HL-60/S4 treated with phorbol 12-myristate 13-acetate at 8.2 ng/mL for 4 days and 3 days (cell line): Measurements from ENCODE around the gene ARSG.
"Not testable (repeated sequence)": the region's sequence is repeated elsewhere in the genome, so short reads cannot be mapped to it uniquely, and the experiment has no call there.

Experiments used
- in situ Hi-C: fragments of 300-500 bp; cut with MboI; formaldehyde crosslinking; loops from 2 replicates; pipeline ENCODE4 v1.15.0; 2022; ENCODE audit warnings: low sequenced_read_pairs

ARSG gene

DNA sequence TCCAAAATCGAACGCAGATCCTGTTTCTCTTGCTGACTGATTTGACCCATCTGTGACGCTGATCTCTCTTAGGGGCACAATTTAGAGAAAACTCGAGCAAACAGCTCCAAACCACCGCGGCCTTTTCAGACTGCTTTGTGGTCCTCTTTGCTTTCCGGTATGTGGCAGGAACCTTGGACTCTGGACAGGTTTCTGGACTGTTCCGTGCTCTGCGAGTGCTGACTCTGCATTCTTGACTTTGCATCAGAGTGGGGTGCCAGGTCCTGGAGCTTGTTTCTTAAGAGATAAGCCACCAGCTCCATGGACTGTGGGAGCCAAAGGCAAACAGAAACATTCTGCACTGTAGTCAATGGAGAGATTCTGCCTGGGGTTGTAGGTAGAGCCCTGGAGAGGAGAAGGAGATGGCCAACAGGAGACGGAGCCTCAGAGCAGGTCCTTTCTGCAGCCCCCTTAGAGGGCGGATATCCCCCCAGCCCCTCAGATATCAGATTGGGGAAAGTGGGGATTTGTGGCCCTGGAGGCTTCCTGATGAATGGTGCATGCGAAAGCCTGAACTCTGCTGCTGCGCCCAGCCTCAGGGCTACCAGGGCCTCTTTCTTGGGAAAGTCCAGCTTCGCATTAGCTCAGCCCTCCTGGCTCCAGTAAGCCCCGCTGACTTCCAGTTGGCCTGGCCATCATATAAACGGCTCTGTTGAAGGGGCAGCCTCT is 100.4 kb downstream of the ARSG start:
- in situ Hi-C loops = no loop called here

DNA sequence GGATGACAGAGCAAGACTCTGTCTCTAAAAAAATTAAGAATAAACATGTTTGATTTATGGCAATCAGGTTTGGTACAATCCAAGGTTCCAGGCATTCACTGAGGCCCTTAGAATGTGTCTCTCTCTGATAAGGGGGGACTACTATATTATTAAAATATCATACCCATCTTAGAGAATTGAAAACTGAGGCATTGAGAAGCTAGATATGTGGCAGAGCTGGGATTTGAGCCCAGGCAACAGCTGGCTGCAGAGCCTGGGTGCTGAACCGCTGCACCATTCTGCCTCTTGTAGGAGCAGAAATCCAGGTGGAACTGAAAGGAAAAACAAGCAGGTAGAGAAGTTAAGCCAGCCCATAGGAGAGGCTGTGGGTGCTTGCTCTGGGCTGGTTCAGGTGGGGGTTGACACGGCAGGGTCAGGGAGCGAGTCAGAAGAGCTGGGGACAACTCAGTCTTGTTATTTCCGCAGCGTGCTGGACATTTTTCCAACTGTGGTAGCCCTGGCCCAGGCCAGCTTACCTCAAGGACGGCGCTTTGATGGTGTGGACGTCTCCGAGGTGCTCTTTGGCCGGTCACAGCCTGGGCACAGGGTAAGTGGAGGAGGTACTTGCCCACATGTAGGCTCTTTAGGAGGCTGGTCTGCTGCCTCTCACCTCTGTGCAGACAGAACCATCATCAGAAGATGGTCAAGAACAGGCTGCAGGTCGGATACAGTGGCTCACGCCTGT is 103.5 kb downstream of the ARSG start:
- in situ Hi-C loops = no loop called here

DNA sequence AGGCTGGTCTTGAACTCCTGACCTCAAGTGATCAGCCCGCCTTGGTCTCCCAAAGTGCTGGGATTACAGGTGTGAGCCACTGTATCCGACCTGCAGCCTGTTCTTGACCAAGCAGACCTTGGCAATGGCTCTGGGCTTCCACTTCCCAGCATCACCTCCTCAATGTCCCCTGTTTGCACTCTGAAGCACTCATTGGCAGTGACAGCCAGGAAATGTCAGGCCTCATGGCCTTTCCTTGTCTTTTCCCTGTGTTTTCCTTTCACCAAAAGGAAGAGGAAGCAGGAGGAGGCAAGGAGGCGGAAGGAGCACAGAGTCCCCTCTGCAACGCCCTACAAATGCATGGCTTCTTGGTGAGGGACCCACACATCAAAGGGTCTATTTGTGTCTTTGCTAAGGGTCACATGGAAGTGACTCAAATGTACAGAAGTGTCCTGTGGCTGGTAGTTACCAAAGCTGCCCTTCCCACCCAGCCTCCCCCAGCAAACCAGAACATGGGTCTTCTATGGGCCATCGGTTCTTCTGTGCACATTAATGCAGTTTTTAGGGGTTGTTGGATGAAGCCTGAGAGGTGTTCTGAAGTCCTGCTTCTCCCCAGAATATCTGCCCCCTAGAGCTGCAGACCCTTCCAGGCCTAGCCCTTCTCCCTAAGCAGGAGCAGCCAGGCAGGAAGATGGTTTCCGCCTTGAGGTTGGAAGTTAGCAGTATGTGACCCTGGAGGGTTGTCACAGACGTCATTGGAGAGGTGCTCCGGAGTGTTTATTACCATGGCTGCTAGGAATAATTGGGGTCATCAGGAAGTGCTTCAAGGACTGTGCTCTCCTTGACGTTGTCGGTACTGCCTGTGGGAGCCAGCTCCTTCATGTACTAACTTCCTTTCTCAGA is 105.2 kb downstream of the ARSG start:
- in situ Hi-C loops = no loop called here

DNA sequence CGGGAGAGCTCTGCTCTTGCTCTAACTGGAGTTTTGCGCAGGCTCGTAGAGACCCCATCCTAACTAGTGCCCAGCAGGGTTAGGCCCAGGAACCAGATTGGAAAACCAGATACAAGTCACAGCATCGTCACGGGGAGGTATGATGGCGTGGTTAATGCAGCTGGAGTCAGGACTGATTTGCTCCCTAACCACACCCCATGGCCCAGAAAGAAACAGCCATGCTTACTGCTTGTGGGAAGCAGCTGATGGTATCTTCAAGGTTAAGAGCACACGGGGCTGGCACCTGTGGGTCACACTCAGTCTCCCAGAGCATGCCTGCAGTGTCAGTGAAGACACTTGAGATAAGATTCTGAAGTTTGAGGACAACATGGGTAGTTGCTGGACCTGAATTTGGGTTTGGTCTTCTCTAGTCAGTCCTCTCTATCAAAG is 105.8 kb downstream of the ARSG start:
- in situ Hi-C loops = no loop called here

DNA sequence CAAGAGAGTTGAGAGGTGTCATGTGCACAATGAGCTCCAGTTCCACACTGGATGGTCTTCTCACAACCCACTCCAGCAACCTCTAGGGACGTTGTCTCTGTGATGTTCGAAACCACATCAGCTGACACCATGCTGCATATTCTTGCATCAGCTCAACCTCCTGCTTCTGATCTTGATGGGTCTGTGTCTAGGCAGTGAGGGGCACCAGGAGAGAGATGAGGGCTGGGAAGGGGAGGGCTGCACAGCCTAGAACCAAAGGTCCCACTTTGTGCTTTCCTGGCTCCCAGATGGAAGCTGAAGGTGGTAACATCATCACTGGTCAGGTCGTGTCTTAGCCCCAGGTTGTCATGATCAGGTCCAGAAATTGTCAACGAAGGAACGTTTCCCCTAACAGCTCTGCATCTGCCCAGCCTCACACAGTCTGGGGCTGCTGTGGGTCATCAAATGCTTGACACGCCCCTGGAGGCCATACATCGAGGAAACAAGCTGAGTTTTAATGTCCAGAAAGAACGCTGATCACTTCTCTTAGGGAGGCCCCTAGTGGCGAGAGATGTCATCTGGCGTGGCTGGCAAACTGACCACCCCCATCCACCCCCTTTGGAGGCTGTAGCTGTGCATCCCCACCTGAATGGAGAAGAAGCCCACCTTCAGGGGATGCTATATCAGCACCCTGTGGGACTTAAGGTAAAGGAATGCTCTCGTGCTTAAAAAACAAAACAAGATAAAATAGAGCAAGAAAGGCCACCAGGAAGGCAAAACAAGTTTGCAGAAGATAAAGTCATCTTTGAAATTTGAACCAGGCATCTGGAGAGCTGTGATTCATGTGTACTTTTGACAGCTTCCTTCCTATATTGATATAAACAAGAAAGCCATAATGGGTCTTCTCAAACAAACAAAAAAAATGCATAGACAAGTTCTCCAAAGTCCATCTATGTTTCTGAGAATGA is 107.7 kb downstream of the ARSG start:
- in situ Hi-C loops = no loop called here

DNA sequence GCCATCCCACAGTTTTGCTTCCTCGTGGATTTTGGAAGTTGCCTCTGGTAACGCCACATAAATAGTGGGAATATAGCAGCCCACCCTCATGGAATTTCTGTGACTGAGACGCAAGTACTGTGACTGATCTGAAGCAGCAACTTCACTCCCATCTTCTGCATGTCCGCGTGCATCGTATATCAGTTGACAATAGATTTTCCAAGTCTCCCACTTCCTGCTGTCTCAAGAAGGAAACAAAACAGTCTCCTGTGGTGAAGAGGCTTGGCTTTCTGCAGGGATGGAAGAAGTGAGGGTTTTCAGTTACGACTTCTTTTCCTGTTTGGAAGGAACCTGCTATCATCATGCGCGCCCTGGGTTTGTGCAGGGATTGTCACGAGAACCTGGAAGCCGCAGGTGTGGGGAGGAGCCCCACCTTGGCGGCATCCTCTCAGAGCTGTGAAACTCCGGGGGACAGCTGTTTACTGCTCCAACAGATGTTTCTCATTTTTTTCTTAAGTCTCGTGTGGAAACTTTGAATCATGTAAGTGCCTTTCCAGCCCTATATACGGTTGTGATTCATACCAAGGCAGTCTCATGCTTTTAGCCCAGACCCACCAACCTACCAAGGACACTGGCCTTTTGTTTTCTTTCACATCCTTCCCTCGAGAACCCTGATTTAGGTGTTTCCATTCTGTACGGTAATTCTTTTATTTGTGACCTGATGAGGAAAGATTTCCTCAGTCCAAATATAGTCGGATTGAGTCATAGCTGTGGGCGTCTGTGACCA is 108.5 kb downstream of the ARSG start:
- in situ Hi-C loops = no loop called here

DNA sequence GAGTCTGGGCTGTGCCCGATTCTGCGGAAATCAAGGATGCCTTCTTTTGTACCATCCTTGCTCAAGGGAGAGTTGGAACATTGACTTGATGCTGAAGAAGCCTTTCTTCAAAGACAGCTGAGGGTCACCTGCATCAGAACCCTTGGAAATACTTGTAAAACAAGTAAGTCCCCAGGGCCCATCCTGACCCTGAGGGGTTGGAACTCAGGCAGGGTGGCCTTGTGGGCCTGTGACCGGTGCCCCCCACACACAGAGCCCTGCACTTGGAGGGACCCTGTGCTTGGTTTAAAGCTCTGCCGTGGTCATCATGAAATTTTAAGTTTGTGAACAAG is 109.1 kb downstream of the ARSG start:
- in situ Hi-C loops = no loop called here

DNA sequence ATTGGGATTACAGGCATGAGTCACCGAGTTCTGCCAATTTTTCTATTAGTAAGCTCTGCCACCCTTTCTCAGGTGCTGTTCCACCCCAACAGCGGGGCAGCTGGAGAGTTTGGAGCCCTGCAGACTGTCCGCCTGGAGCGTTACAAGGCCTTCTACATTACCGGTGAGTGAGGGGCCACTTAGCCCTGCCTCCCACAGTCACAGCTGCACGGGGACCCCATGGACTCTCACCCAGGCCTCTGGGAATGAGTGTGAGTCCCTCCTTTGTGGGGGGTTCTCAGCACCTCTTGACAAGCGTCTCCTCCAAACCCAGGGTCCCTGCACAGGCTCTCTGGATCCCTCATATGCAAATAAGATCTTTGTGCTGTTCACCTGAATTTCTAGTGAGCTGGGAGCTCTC is 110.0 kb downstream of the ARSG start:
- in situ Hi-C loops = no loop called here

DNA sequence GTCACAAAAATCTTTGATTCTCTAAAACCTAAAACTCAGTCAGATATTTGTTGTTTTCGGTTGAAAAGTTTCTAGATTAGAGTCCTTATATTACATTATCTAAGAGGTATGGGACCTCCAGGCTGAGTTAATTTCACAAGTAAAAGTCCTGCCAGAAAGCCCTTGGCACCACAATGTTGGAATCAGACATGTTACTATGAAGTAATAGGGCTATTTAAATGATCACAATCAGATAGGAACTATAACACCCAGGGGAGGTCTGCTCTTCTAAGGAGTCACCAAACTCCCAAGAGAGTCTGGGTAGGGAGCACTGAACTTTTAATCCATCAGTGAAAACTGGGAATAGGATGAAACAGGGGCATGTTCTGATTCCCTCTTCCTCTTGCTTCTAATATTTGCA is 111.8 kb downstream of the ARSG start:
- in situ Hi-C loops = no loop called here

DNA sequence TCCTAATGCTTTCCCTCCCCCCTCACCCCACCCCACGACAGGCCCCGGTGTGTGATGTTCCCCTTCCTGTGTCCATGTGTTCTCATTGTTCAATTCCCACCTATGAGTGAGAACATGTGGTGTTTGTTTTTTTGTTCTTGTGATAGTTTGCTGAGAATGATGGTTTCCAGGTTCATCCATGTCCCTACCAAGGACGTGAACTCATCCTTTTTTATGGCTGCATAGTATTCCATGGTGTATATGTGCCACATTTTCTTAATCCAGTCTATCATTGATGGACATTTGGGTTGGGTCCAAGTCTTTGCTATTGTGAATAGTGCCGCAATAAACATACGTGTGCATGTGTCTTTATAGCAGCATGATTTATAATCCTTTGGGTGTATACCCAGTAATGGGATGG is 112.5 kb downstream of the ARSG start:
- in situ Hi-C loops = not testable (repeated sequence)

DNA sequence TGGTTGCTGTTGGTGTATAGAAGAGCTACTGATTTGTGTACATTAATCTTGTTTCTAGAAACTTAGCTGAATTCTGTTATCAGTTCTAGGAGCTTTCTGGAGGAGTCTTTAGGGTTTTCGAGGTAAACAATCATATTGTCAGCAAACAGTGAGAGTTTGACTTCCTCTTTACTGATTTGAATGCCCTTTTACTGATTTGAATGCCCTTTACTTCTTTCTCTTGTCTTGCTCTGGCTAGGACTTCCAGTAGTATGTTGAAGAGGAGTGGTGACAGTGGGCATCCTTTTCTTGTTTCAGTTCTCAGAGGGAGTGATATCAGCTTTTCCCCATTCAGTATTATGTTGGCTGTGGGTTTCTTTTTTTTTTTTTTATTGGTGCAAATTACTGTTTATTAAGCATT is 116.4 kb downstream of the ARSG start:
- in situ Hi-C loops = not testable (repeated sequence)

DNA sequence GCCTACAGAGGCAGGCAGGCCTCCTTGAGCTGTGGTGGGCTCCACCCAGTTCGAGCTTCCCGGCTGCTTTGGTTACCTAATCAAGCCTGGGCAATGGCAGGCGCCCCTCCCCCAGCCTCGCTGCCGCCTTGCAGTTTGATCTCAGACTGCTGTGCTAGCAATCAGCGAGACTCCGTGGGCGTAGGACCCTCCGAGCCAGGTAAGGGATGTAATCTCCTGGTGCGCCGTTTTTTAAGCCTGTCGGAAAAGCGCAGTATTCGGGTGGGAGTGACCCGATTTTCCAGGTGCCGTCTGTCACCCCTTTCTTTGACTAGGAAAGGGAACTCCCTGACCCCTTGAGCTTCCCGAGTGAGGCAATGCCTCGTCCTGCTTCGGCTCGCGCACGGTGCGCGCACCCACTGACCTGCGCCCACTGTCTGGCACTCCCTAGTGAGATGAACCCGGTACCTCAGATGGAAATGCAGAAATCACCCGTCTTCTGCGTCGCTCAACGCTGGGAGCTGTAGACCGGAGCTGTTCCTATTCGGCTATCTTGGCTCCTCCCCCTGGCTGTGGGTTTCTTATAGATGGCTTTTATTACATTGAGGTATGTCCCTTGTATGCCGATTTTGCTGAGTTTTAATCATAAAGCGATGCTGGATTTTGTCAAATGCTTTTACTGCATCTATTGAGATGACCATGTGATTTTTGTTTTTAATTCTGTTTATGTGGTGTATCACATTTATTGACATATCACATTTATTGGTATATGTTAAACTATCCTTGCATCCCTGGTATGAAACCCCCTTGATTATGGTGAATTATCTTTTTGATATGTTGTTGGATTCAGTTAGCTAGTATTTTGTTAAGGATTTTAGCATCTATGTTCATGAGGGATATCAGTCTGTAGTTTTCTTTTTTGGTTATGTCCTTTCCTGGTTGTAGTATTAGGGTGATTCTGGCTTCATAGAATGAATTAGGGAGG is 122.6 kb downstream of the ARSG start:
- in situ Hi-C loops = not testable (repeated sequence)

DNA sequence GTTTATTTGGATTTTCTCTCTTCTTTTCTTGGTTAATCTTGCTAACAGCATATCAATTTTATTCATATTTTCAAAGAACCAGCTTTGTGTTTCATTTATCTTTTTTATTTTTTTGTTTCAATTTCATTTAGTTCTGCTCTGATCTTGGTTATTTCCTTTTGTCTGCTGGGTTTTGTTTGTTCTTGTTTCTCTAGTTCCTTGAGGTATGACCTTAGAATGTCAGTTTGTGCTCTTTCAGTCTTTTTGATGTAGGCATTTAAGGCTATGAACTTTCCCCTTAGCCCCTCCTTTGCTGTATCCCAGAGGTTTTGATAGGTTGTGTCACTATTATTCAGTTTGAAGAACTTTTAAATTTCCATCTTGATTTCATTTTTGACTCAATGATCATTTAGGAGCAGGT is 123.6 kb downstream of the ARSG start:
- in situ Hi-C loops = not testable (repeated sequence)

DNA sequence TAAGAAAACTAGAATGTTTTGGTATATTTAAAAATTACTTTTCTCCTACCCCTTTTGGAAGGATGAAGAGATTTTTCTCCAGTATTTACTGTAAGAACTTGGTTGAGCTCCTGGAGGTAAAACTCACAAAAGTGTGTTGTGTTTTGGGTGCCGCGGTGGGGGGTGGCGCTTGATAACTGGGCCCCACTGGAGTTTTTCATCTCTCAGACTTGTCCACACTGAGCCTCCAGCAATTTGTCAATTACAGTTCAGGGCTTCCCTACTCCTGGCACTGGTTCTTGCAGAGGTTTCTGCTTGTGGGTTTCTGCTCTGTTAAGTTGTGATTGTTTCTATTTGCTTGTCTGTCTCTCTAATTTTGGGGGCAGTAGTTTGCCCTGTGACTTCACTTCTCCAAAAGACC is 126.0 kb downstream of the ARSG start:
- in situ Hi-C loops = no loop called here

DNA sequence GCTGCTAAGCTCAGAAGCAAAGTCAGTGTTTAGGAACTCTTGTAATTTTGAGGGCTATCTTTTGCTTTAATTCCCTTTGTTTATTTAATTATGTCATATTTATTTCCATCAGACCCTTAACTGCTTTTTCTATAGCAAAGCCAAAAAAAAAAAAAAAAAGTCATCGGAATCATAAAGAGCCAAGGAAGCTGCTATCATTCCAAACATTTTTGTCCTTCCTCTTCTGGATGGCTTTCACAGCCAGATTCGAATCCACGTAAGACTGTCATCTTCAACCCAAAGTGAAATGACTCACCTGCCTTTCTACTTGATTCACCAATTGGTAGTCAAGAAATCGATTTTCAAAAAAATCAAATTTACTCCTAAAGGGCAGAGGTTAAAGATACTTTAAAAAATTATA is 127.6 kb downstream of the ARSG start:
- in situ Hi-C loops = no loop called here

DNA sequence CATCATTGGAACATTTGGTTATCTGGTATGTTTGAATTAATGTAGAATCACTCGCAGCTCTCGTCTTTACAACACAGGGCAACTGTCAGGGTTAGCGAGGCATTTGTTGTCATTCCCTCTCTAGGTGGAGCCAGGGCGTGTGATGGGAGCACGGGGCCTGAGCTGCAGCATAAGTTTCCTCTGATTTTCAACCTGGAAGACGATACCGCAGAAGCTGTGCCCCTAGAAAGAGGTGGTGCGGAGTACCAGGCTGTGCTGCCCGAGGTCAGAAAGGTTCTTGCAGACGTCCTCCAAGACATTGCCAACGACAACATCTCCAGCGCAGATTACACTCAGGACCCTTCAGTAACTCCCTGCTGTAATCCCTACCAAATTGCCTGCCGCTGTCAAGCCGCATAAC is 128.8 kb downstream of the ARSG start:
- in situ Hi-C loops = no loop called here

DNA sequence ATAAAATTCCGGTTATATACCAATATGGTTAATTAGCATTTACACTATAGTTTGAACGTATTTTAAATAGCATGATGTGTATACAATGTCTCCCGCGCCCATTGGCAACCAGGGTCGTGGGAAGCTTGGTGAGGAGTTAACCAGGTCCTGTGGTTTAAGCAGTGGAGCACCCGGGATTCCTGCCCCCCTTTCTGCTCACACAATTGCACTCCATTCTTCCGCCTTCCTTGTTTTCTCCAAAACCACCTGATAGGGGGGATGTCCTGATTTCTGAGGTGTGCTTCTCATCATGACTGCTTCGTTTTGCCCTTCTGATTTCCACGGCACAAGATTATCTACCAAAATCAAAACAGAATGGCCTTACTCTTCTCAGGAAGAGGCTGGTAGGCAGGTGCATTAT is 130.2 kb downstream of the ARSG start:
- in situ Hi-C loops = no loop called here

DNA sequence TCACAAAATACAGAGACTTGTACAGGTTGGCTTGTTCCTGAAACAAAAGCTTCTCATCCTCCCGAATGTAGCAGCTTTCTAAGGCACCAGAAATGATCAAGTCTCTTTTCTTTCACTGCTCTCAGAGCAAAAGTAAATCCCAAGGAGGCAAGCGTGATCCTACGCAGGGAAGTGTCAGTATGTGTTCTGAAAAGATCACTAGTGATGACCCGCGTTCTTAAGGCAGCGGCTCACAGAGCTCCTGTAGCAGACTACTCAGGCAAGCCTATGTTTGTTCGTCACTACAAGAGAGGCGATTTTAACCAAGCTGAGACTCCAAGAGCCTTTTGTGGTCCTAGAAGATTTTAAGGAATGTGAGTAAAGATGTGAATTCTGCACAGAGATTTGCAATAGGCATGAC is 131.5 kb downstream of the ARSG start:
- in situ Hi-C loops = no loop called here

DNA sequence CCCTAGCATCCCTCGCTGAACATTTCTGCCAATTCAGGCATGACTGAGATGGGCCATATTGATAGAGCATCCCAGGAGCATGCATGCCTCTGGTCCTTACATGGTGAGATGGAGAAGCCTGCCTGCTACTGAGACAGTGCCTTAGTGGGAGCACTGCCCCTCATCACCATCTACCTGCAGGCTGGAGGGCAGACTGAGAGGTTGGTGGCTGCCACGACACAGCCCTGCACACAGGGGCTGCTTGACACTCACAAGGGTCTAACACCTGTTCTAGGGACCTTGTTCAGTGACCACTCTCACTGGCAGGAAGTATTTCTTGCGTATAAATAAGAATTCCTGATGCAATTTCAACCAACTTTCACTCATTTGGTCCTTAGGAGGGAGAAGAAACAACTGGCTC is 132.0 kb downstream of the ARSG start:
- in situ Hi-C loops = no loop called here
